HCT116 (cell line): ENCODE measurements around the gene ACP2. TPM values are rescaled to one million over a fixed set of nuclear protein-coding genes. Genes with fewer than 3 reads are reported as not detected.

Experiments
- ATAC-seq: fragments of 200-7000 bp; cut with Tn5 transposase; 2 replicates; pipeline ENCODE4 v1.9.1; 2020; ENCODE audit warnings: mild to moderate bottlenecking, moderate library complexity
- BruUV-seq: library from RNA; stranded (reverse); fragments of 400-500 nt; replicated peaks from 2 replicates; lab custom pipeline; 2021; lab: Mats Ljungman, UMichigan
- CTCF ChIA-PET: fragments of 300-600 bp; sonication (Branson Sonifier 250); formaldehyde crosslinking; loops from one replicate; lab custom pipeline; 2021; ENCODE audit warnings: antibody characterized with exemption; lab: Charles Lee
- POLR2A ChIA-PET: fragments of 300-600, 350-600 bp; sonication (Branson Sonifier 250); formaldehyde crosslinking; loops from one replicate; lab custom pipeline; 2021; ENCODE audit warnings: antibody characterized with exemption; lab: Charles Lee
- RAD21 ChIA-PET, 2 experiments: fragments of 300-600 bp; sonication (Branson Sonifier 250); formaldehyde crosslinking; loops; one replicate each; lab custom pipeline; 2023; ENCODE audit warnings: low total read pairs in 2 of 2; ENCODE audit not compliant: uncharacterized antibody in 2 of 2, unreplicated experiment in 2 of 2, low non-redundant PET in 1 of 2; lab: Charles Lee
- DNase-seq: peaks from one replicate; pipeline ENCODE4 v3.0.0-alpha.2; 2010; ENCODE audit warnings: low read depth, low spot score
- H2AFZ ChIP-seq: fragments of 200-600 bp; shearing (Covaris generic), sonication (generic); 2 replicates; pipeline ENCODE4 v1.6.1; 2017; ENCODE audit warnings: low read depth, mixed run types, mixed read lengths, antibody characterized with exemption, low read length; ENCODE audit not compliant: poor library complexity, severe bottlenecking
- H3K27ac ChIP-seq: 2 replicates; pipeline ENCODE4 v1.5.1; 2012; ENCODE audit warnings: low read depth, low read length
- H3K27me3 ChIP-seq: fragments of 200-600 bp; sonication (generic); 2 replicates; pipeline ENCODE4 v1.6.1; 2016; ENCODE audit warnings: mixed run types, low read length, mixed read lengths; ENCODE audit not compliant: insufficient read depth
- H3K36me3 ChIP-seq, 2 experiments: fragments of 200-500 bp in 1 of 2; fragments of 200-600 bp in 1 of 2; sonication (Bioruptor generic) in 1 of 2; sonication (generic) in 1 of 2; 2 replicates each; pipeline versions ENCODE4 v1.5.1 to v1.6.1; 2014 to 2016; ENCODE audit warnings: low read length in 2 of 2, inconsistent platforms in 1 of 2, mixed read lengths in 1 of 2, mixed run types in 1 of 2; ENCODE audit not compliant: insufficient read depth in 2 of 2, control insufficient read depth in 1 of 2
- H3K4me1 ChIP-seq, 2 experiments: fragments of 200-600 bp in 1 of 2; sonication (generic) in 1 of 2; 2 replicates each; pipeline versions ENCODE4 v1.5.1 to v1.6.1; 2012 to 2017; ENCODE audit warnings: low read length in 2 of 2, inconsistent platforms in 1 of 2, mild to moderate bottlenecking in 1 of 2, mixed read lengths in 1 of 2, mixed run types in 1 of 2, moderate library complexity in 1 of 2; ENCODE audit not compliant: insufficient read depth in 2 of 2, control insufficient read depth in 1 of 2
- H3K4me2 ChIP-seq: fragments of 200-600 bp; sonication (generic); 2 replicates; pipeline ENCODE4 v1.6.1; 2017; ENCODE audit warnings: mixed run types, low read length, mixed read lengths
- H3K4me3 ChIP-seq, 2 experiments: fragments of 200-600 bp in 1 of 2; sonication (generic) in 1 of 2; replicated peaks in 1 of 2; 2 replicates each; pipeline ENCODE4 v1.5.1; 2011 to 2016; ENCODE audit warnings: low read length in 2 of 2, control low read depth in 1 of 2, low read depth in 1 of 2, mild to moderate bottlenecking in 1 of 2, mixed read lengths in 1 of 2, mixed run types in 1 of 2
- H3K79me2 ChIP-seq: fragments of 200-600 bp; sonication (generic); 2 replicates; pipeline ENCODE4 v1.6.1; 2017; ENCODE audit warnings: mild to moderate bottlenecking, mixed run types, low read length, moderate library complexity, mixed read lengths; ENCODE audit not compliant: insufficient read depth
- H3K9ac ChIP-seq: fragments of 200-600 bp; sonication (generic); 2 replicates; pipeline ENCODE4 v1.6.1; 2016; ENCODE audit warnings: low read length, mixed read lengths
- H3K9me2 ChIP-seq: fragments of 200-600 bp; sonication (generic), shearing (Covaris generic); 2 replicates; pipeline ENCODE4 v1.6.1; 2017; ENCODE audit warnings: mixed run types, mild to moderate bottlenecking, moderate library complexity; ENCODE audit not compliant: insufficient read depth
- H3K9me3 ChIP-seq, 2 experiments: fragments of 200-500 bp in 1 of 2; fragments of 200-600 bp in 1 of 2; sonication (Bioruptor generic) in 1 of 2; sonication (generic) in 1 of 2; 2 replicates each; pipeline ENCODE4 v1.6.1; 2014 to 2017; ENCODE audit warnings: low read length in 2 of 2, mixed read lengths in 2 of 2, inconsistent platforms in 1 of 2, low read depth in 1 of 2, mild to moderate bottlenecking in 1 of 2, mixed run types in 1 of 2, moderate library complexity in 1 of 2; ENCODE audit not compliant: control insufficient read depth in 1 of 2, insufficient read depth in 1 of 2
- H4K20me1 ChIP-seq: fragments of 200-600 bp; sonication (generic), shearing (Covaris generic); 2 replicates; pipeline ENCODE4 v1.6.1; 2017; ENCODE audit warnings: mixed run types, mild to moderate bottlenecking, moderate library complexity; ENCODE audit not compliant: insufficient read depth
- CBX3 ChIP-seq: IDR thresholded peaks from 2 replicates; pipeline ENCODE4 v1.6.1; 2012; ENCODE audit warnings: low read depth
- CEBPB ChIP-seq: IDR thresholded peaks from 2 replicates; pipeline ENCODE4 v1.6.1; 2012; ENCODE audit warnings: low read depth
- EZH2 ChIP-seq: fragments of 200-600 bp; sonication (generic); IDR thresholded peaks from 2 replicates; pipeline ENCODE4 v1.6.1; 2017; ENCODE audit warnings: antibody characterized with exemption, mixed run types
- FOSL1 ChIP-seq: IDR thresholded peaks from 2 replicates; pipeline ENCODE4 v1.6.1; 2012; ENCODE audit warnings: low read depth
- TCF7L2 ChIP-seq: IDR thresholded peaks from 2 replicates; pipeline ENCODE4 v1.7.0; 2011; ENCODE audit warnings: borderline replicate concordance, inconsistent platforms; ENCODE audit not compliant: insufficient read depth, insufficient read length; ENCODE audit errors: extremely low read depth
- ZNF274 ChIP-seq: fragments of 200-500 bp; sonication (Bioruptor generic); IDR thresholded peaks from 2 replicates; pipeline ENCODE4 v1.6.1; 2014; ENCODE audit warnings: mild to moderate bottlenecking, low read depth, low read length, inconsistent platforms
- intact Hi-C: fragments of 100-400 bp; cut with micrococcal nuclease; formaldehyde crosslinking; loops from 2 replicates; pipeline ENCODE4 v1.10.0; 2022
- total RNA-seq: library from RNA; stranded (reverse); gene quantifications from one replicate; pipeline ENCODE4 v1.2.1, GENCODE V29; 2021; ENCODE audit not compliant: unreplicated experiment
- TF ChIP-seq, protein P1 (sequence below): IDR thresholded peaks from 2 replicates; pipeline ENCODE4 v1.6.1; 2012
- TF ChIP-seq, protein P2 (sequence below): IDR thresholded peaks from 2 replicates; pipeline ENCODE4 v1.6.1; 2012; ENCODE audit warnings: low read depth
- TF ChIP-seq, protein P3 (sequence below), 3 experiments: fragments of 200-600 bp in 1 of 3; sonication (generic) in 1 of 3; IDR thresholded peaks in 2 of 3; conservative IDR thresholded peaks in 1 of 3; 2 replicates each; pipeline ENCODE4 v1.5.1; 2012 to 2017; ENCODE audit warnings: low read depth in 2 of 3, low read length in 2 of 3, antibody characterized with exemption in 1 of 3, borderline replicate concordance in 1 of 3, control low read depth in 1 of 3, mild to moderate bottlenecking in 1 of 3, mixed read lengths in 1 of 3, mixed run types in 1 of 3, moderate library complexity in 1 of 3; ENCODE audit not compliant: insufficient read depth in 1 of 3

Gene ACP2
- total RNA-seq, 1 experiment from 2014 or later: 21.5 TPM

DNA sequence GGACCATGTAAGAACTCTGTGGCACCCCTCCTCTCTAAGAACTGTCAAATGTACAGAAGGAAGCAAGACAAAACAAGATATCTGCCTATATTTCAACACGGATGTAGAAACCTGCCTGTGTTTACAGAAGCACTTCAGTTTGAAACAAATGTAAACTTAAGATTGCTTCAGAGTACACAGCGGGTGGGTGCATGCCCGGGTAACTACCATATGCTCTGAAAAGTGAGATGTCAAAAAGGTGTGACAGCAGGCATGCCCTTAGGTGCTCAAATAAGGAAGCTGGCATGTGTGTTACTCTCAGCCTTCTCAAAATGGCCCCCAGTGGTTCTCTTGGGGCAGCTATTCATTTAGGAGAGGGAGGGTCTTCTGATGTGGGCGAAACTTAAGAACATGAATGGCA lies 5.2 kb downstream of the ACP2 start:
- no peak overlapping the region for H3K4me2 ChIP-seq
- BruUV-seq: no TSS peak
- H3K27ac ChIP-seq: no peak overlapping the region
- peaks cover 10% of the 10 kb centered on the region for H3K79me2 ChIP-seq
- no peaks in the 10 kb centered on the region for H3K27me3 ChIP-seq
- no peak for DNase-seq
- H3K9me2 ChIP-seq: no peaks in the 10 kb centered on the region
- ATAC-seq: no peak
- TF ChIP-seq, protein P1, sequence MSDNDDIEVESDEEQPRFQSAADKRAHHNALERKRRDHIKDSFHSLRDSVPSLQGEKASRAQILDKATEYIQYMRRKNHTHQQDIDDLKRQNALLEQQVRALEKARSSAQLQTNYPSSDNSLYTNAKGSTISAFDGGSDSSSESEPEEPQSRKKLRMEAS: no peak
- no peak for TF ChIP-seq TCF7L2
- TF ChIP-seq ZNF274: no peak
- POLR2A ChIA-PET: no interaction called here
- H3K4me1 ChIP-seq: peaks cover 4 to 8% of the 10 kb centered on the region in 2 experiments; a peak in 2 of 4 replicates
- H4K20me1 ChIP-seq: no peaks in the 10 kb centered on the region
- CTCF ChIA-PET: interaction anchor here (1.0 kb wide), 1 partner anchor 15 kb away, joined by 3 read pairs; no protein-coding TSS in a partner anchor
- intact Hi-C loops: no loop called here
- H2AFZ ChIP-seq: no peak overlapping the region
- no peaks in the 10 kb centered on the region for H3K9me3 ChIP-seq
- H3K36me3 ChIP-seq: peaks cover 21 to 29% of the 10 kb centered on the region in 2 experiments; a peak in 3 of 4 replicates
- no peak overlapping the region for H3K4me3 ChIP-seq
- RAD21 ChIA-PET: no interaction called here
- no peak overlapping the region for H3K9ac ChIP-seq

DNA sequence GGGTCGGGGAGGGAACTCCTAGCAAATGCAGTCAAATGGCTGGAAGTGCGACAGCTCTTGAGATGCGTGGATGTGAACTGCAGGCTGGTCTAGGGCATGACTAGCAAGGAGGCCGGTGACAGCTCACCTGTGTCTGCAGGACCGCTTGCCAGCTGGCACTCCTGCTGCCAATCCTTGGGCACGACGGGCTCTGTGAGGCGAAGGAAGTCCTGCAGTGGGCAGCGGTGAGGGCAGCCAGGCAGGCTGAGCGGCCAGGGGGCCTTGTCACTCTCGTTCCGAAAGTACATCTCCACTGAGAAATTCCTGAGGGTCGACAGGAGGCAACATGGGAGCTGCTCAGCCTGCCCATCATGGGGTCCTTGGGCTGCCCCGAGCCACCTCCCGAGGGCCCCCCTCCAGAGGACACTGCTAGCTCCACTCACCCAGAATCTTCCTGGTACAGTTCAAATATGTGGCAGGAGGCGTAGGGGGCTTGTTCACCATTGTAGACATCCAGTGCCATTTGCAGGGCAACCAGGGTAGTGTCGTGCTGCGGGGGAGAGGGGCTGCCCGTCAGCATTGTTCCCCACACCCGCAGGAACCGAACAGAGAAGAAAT lies 5.9 kb downstream of the ACP2 start:
- Histone ChIP-seq H3K9ac (no peak overlapping the region), H3K4me1 (peaks cover 1 to 4% of the 10 kb centered on the region in 2 experiments; a peak in 2 of 4 replicates), H3K27me3 (no peaks in the 10 kb centered on the region), H2AFZ (no peak overlapping the region), H3K9me2 (no peaks in the 10 kb centered on the region), H3K4me3 (no peak overlapping the region), H3K36me3 (peaks cover 24 to 29% of the 10 kb centered on the region in 2 experiments; a peak in 3 of 4 replicates), H3K4me2 (no peak overlapping the region), H3K9me3 (no peaks in the 10 kb centered on the region), H3K27ac (no peak overlapping the region), H4K20me1 (no peaks in the 10 kb centered on the region)
- intact Hi-C loops: no loop called here
- RAD21 ChIA-PET: no interaction called here
- ATAC-seq: no peak
- CTCF ChIA-PET: interaction anchor here (1.0 kb wide), 1 partner anchor 16 kb away, joined by 3 read pairs; no protein-coding TSS in a partner anchor
- POLR2A ChIA-PET: no interaction called here
- BruUV-seq: no TSS peak
- TF ChIP-seq, protein P2, sequence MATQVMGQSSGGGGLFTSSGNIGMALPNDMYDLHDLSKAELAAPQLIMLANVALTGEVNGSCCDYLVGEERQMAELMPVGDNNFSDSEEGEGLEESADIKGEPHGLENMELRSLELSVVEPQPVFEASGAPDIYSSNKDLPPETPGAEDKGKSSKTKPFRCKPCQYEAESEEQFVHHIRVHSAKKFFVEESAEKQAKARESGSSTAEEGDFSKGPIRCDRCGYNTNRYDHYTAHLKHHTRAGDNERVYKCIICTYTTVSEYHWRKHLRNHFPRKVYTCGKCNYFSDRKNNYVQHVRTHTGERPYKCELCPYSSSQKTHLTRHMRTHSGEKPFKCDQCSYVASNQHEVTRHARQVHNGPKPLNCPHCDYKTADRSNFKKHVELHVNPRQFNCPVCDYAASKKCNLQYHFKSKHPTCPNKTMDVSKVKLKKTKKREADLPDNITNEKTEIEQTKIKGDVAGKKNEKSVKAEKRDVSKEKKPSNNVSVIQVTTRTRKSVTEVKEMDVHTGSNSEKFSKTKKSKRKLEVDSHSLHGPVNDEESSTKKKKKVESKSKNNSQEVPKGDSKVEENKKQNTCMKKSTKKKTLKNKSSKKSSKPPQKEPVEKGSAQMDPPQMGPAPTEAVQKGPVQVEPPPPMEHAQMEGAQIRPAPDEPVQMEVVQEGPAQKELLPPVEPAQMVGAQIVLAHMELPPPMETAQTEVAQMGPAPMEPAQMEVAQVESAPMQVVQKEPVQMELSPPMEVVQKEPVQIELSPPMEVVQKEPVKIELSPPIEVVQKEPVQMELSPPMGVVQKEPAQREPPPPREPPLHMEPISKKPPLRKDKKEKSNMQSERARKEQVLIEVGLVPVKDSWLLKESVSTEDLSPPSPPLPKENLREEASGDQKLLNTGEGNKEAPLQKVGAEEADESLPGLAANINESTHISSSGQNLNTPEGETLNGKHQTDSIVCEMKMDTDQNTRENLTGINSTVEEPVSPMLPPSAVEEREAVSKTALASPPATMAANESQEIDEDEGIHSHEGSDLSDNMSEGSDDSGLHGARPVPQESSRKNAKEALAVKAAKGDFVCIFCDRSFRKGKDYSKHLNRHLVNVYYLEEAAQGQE: no peak
- no peak for TF ChIP-seq CEBPB
- TF ChIP-seq CBX3: no peak
- no peak for TF ChIP-seq FOSL1
- TF ChIP-seq, protein P3, sequence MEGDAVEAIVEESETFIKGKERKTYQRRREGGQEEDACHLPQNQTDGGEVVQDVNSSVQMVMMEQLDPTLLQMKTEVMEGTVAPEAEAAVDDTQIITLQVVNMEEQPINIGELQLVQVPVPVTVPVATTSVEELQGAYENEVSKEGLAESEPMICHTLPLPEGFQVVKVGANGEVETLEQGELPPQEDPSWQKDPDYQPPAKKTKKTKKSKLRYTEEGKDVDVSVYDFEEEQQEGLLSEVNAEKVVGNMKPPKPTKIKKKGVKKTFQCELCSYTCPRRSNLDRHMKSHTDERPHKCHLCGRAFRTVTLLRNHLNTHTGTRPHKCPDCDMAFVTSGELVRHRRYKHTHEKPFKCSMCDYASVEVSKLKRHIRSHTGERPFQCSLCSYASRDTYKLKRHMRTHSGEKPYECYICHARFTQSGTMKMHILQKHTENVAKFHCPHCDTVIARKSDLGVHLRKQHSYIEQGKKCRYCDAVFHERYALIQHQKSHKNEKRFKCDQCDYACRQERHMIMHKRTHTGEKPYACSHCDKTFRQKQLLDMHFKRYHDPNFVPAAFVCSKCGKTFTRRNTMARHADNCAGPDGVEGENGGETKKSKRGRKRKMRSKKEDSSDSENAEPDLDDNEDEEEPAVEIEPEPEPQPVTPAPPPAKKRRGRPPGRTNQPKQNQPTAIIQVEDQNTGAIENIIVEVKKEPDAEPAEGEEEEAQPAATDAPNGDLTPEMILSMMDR (IDR thresholded peaks at IDR 0.05 in 2 of 3, conservative IDR thresholded peaks at IDR 0.05 in 1 of 3; ENCODE audit: borderline replicate concordance in 1 of 3, insufficient read depth in 1 of 3, low read depth in 2 of 3, low read length in 2 of 3): no peak
- TF ChIP-seq EZH2: no peak
- TF ChIP-seq, all 23 proteins: peak for 0
- no peak for DNase-seq
- H3K79me2 ChIP-seq: peaks cover 3% of the 10 kb centered on the region
